Lower leg skin (tissue), 3 donors: ENCODE measurements around the gene THSD8.

ENCODE experiments used
- POLR2A ChIP-seq, 2 donors: fragments of 450-650 bp; IDR thresholded peaks; one replicate each; pipeline ENCODE4 v1.6.1; 2016 to 2017; ENCODE audit warnings: antibody characterized with exemption in 2 of 2, mild to moderate bottlenecking in 1 of 2, moderate library complexity in 1 of 2
- TF ChIP-seq, protein P1 (sequence below), 3 donors: fragments of 450-650 bp; IDR thresholded peaks; one replicate each; pipeline ENCODE4 v1.5.1; 2016; ENCODE audit warnings: antibody characterized with exemption in 3 of 3, mild to moderate bottlenecking in 3 of 3, moderate library complexity in 2 of 3

DNA sequence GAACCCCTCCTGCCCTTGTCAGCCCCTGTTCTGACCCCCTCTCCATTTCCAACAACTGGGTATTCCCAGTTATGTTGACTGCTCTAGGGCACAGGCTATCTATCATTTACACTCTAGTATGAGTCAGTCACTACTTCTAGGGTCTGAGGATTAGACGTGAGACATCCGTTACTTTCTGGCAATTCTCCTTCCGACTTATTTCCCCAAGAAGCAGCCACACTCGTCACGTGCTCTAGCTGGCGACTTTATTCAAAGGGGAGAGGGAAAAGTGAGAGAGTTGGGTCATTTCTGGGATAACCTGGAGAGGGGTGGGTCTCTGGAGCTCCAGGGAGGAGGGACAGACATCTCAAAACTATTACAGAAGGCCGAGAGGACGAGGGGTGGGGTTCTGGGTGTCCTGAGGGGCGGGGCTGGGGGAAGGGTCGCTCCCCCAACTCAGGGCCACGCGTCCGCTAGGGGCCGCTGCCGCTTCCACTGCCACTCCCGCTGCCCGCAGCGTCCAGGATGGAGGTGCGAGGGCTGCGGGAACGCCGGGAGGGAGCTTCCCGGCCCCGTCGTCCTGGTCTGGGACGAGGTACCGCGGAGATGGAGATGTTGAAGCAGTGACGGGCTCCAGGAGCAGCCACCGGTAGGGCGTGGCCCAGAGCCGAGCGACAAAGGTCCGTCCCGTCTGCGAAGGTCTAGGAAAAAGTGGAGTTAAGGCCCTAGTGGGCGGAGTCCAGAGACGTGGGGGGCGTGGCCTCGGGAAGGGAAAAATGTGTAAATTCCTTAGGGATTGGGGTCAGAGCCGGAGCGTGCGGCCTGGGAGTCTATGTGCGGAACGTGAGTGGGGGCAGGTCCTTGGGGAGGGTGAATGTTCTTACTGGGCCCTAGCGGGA, 23.6 kb downstream of the THSD8 start:
- TF ChIP-seq, protein P1, sequence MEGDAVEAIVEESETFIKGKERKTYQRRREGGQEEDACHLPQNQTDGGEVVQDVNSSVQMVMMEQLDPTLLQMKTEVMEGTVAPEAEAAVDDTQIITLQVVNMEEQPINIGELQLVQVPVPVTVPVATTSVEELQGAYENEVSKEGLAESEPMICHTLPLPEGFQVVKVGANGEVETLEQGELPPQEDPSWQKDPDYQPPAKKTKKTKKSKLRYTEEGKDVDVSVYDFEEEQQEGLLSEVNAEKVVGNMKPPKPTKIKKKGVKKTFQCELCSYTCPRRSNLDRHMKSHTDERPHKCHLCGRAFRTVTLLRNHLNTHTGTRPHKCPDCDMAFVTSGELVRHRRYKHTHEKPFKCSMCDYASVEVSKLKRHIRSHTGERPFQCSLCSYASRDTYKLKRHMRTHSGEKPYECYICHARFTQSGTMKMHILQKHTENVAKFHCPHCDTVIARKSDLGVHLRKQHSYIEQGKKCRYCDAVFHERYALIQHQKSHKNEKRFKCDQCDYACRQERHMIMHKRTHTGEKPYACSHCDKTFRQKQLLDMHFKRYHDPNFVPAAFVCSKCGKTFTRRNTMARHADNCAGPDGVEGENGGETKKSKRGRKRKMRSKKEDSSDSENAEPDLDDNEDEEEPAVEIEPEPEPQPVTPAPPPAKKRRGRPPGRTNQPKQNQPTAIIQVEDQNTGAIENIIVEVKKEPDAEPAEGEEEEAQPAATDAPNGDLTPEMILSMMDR (IDR thresholded peaks at IDR 0.05), result no peak
- no peak for TF ChIP-seq POLR2A (IDR thresholded peaks at IDR 0.05)
